ENCODE measurements around the gene ADCY2. TPM values are rescaled to one million over a fixed set of nuclear protein-coding genes. Genes with fewer than 3 reads are reported as not detected.

Gene ADCY2
- total and polyA plus RNA-seq, 2 experiments from 2014 or later = 2.2 to 4.7 TPM

DNA sequence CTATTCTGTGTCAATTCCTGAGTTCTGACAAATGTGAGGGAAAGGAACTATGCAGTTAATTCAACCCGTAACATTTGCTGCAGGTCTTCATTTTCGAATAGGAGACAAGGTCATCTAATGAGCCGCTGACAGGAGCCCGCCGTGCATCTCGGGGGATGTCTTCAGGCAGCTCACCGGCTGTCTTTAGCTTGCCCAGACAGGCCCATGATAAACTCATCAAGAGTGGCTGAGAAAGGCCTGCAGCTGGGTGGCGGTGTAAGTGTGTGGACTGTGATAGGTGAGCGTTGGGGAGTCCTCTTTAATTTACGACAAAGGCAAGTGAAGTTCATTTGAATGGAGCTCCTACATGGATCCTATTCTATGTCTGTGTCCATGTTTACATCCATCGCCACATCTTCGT, 190.5 kb downstream of the ADCY2 start:
- TF ChIP-seq, protein P1, sequence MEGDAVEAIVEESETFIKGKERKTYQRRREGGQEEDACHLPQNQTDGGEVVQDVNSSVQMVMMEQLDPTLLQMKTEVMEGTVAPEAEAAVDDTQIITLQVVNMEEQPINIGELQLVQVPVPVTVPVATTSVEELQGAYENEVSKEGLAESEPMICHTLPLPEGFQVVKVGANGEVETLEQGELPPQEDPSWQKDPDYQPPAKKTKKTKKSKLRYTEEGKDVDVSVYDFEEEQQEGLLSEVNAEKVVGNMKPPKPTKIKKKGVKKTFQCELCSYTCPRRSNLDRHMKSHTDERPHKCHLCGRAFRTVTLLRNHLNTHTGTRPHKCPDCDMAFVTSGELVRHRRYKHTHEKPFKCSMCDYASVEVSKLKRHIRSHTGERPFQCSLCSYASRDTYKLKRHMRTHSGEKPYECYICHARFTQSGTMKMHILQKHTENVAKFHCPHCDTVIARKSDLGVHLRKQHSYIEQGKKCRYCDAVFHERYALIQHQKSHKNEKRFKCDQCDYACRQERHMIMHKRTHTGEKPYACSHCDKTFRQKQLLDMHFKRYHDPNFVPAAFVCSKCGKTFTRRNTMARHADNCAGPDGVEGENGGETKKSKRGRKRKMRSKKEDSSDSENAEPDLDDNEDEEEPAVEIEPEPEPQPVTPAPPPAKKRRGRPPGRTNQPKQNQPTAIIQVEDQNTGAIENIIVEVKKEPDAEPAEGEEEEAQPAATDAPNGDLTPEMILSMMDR (IDR thresholded peaks at IDR 0.05; ENCODE audit: low read depth, low read length) = no peak
- no peak overlapping the region for H3K4me3 ChIP-seq
- H3K4me1 ChIP-seq (ENCODE audit: low read depth) = no peaks in the 10 kb centered on the region
- no peaks in the 10 kb centered on the region for H3K36me3 ChIP-seq
- DNase-seq (ENCODE audit: low read depth in 1 of 2, low spot score in 1 of 2) = no peak
- no peaks in the 10 kb centered on the region for H3K9me3 ChIP-seq (ENCODE audit: low read depth)
- H3K27me3 ChIP-seq = no peaks in the 10 kb centered on the region
- H3K27ac ChIP-seq = no peak overlapping the region

DNA sequence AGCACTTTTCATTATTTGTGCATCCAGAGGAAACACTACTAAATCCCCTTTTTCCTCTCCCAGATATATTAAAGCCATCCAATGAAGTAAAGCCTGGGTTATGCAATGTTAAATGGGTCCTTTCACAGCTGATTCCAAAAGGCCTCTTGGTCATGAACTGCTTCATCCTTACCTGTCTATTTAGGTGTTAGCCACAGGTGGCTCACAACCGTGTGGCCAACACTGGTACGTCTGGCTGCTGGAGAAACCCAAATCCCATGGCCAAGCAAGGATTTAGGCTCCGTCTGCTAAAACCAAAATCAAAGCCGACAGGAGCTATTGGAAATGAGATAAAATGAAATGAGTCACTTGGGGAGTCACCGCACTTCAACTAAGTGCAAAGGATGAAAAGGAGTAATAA, 193.9 kb downstream of the ADCY2 start:
- TF ChIP-seq, protein P1 (IDR thresholded peaks at IDR 0.05; ENCODE audit: low read depth, low read length) = no peak
- Histone ChIP-seq H3K4me3 (no peak overlapping the region), H3K4me1 (ENCODE audit: low read depth) (no peaks in the 10 kb centered on the region), H3K36me3 (no peaks in the 10 kb centered on the region), H3K9me3 (ENCODE audit: low read depth) (no peaks in the 10 kb centered on the region), H3K27ac (no peak overlapping the region), H3K27me3 (no peaks in the 10 kb centered on the region)
- no peak for DNase-seq (ENCODE audit: low read depth in 1 of 2, low spot score in 1 of 2)

DNA sequence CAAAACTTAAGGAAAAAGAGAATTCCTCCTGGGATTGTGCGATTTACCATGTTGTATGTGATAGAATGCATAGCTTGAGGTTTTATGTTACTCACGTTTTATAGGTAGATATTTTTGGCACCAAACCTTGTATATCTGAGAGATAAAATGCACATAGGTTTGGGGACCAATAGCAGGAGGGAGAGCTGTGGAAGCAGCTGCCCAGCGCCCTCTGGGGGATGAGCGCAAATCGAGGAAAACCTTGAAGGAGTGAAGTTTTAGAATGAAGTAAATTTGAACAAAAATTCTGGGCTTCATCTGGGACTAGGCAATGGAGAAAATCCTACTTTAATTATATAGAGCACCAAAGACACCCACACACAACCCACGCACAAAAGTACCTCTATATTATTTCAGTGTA, 197.0 kb downstream of the ADCY2 start:
- Histone ChIP-seq H3K36me3 (no peaks in the 10 kb centered on the region), H3K9me3 (ENCODE audit: low read depth) (no peaks in the 10 kb centered on the region), H3K27me3 (no peaks in the 10 kb centered on the region), H3K27ac (no peak overlapping the region), H3K4me1 (ENCODE audit: low read depth) (no peaks in the 10 kb centered on the region), H3K4me3 (no peak overlapping the region)
- TF ChIP-seq, protein P1 (IDR thresholded peaks at IDR 0.05; ENCODE audit: low read depth, low read length) = no peak
- peak in 1 of 2 donors; percentile 27 for DNase-seq (ENCODE audit: low read depth in 1 of 2, low spot score in 1 of 2)

DNA sequence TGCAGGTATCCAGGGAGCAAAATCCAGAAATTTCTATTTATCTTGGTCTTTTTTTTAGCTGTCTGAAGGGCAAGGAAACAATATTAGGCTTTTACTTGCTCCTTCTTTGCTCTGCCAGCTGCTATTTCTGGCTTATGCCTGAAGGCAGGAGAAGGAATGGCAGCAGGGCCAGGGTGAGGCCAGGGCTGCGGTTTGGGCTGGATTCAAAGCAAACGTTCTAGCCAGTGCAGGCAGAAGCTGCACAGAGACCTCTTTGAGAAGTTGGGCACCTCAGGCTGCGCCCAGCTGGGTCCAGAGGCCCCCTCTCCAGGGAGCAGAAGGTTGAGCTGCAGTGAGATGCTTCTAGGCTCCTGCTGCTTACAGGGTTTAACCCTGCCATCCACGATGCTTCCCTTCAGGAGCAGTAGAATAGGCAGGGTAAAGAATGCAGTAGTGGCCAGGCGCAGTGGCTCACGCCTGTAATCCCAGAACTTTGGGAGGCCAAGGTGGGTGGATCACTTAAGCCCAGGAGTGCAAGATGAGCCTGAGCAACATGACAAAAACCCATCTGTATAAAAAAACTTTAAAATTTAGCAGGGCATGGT, 201.2 kb downstream of the ADCY2 start:
- Histone ChIP-seq H3K4me1 (ENCODE audit: low read depth) (no peaks in the 10 kb centered on the region), H3K27me3 (no peaks in the 10 kb centered on the region)

DNA sequence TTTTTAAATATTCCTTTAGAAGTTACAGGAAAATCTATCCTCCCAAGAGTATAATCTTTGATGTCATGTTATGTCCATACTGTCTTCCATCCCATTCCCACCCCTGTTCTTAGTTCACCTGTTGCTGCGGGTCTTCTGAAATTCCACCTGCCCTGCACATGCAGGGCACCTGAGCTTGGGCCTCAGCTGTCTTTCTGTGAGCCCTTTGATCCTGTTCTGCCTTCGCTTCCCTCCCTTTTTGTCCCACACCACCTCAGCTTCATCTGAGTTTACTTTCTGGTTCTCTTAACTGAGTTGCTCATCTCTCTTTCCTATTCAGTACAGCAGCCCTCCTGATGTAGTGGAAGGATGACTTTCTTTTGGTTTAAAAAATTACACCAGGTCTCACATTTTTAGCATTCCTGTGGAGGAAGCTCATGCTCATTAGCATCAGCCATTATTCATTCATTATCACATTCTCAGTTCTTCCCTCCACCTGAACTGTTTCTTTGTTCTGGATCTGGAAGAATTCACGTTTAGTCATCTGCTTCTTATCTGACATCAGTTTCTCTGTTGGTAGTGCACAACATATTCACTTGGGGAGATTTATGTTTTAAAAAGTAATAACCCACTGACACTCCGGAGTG, 211.0 kb downstream of the ADCY2 start:
- no peaks in the 10 kb centered on the region for H3K4me1 ChIP-seq (ENCODE audit: low read depth)
- no peak for DNase-seq (ENCODE audit: low read depth in 1 of 2, low spot score in 1 of 2)

More for the DNA sequence above, 201.2 kb downstream of the ADCY2 start:
- Histone ChIP-seq H3K36me3 (no peaks in the 10 kb centered on the region), H3K27ac (no peak overlapping the region), H3K9me3 (ENCODE audit: low read depth) (no peaks in the 10 kb centered on the region), H3K4me3 (no peak overlapping the region)
- no peak for DNase-seq (ENCODE audit: low read depth in 1 of 2, low spot score in 1 of 2)
- TF ChIP-seq, protein P1 (IDR thresholded peaks at IDR 0.05; ENCODE audit: low read depth, low read length) = no peak

More for the DNA sequence above, 211.0 kb downstream of the ADCY2 start:
- TF ChIP-seq, protein P1 (IDR thresholded peaks at IDR 0.05; ENCODE audit: low read depth, low read length) = no peak
- no peak overlapping the region for H3K4me3 ChIP-seq
- H3K9me3 ChIP-seq (ENCODE audit: low read depth) = no peaks in the 10 kb centered on the region
- H3K36me3 ChIP-seq = no peaks in the 10 kb centered on the region
- H3K27ac ChIP-seq = no peak overlapping the region
- H3K27me3 ChIP-seq = no peaks in the 10 kb centered on the region

Data from cardiac muscle cell (in vitro differentiated cells and primary cell).